ENCODE results near the gene BLOC1S3. TPM values are rescaled to one million over a fixed set of nuclear protein-coding genes. Genes with fewer than 3 reads are reported as not detected.

Gene BLOC1S3
- polyA plus RNA-seq, 2 of the 4 experiments (the other 2 are of a cell fraction), result 7.5 to 12.2 TPM

DNA sequence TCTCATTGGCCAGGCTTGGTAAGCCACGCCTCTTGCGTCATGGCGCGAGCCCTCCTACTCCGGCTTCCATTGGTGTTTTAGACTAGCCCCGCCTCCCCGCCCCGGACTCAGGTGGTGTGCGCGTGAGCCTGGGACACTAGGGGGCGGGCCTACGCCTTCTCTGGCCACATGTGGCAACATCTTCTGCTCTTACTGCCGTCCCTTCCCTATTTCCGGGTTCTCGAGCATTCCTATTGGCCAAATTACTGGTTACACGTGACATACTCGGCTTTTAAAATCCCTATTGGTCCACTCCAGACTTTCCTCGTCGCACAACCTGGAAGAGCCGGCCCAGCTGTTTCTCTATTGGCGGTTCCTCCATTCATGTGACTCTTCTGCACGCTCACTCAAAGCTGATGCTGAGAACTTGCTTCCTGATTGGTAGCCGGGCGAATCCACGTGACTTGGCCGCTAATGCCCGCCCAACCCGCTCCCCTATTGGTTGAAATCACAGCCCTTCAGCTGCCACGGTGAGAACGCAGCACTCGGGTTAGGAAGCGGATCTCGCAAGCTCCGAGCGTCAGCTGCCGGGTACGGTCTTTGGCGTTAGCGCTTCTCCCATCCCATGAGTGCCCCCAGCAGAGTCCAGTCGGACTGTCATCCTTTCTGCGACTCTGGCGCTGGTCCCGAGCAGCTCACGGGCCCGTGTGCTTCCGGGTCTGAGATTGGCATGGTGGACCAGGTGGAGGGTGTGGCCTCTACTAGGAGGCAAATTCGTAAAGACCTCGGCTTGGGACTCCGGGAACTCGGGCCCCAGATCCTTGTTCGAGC lies at the start of gene BLOC1S3 (continued):
- TF ChIP-seq RAD21 (conservative IDR thresholded peaks at IDR 0.05 in 1 of 2, IDR thresholded peaks at IDR 0.05 in 1 of 2) (peak in 1 of 2 experiments; percentile 6; a peak in 1 of 5 replicates), POLR2AphosphoS2 (conservative IDR thresholded peaks at IDR 0.05; ENCODE audit: low read length) (no peak), BHLHE40 (IDR thresholded peaks at IDR 0.05; ENCODE audit: low read depth, low read length) (peak; percentile 78), JUNB (IDR thresholded peaks at IDR 0.05) (no peak), SMC3 (IDR thresholded peaks at IDR 0.05) (no peak; the same call in 2 of the 3 replicates), RNF2 (IDR thresholded peaks at IDR 0.05; ENCODE audit: borderline replicate concordance, low read depth) (no peak), RCOR1 (IDR thresholded peaks at IDR 0.05; ENCODE audit: low read depth, low read length) (no peak), EHMT2 (IDR thresholded peaks at IDR 0.05; ENCODE audit: low read depth) (no peak), POLR2A (IDR thresholded peaks at IDR 0.05; ENCODE audit: low read length) (peak; percentile 76), MYC (IDR thresholded peaks at IDR 0.05; ENCODE audit: borderline replicate concordance, low read length) (peak; percentile 95), HEYL (CRISPR knock-in tag; IDR thresholded peaks at IDR 0.05) (no peak), NFE2L2 (conservative IDR thresholded peaks at IDR 0.05; ENCODE audit: low read length) (no peak), CBX8 (IDR thresholded peaks at IDR 0.05) (no peak), CBX2 (IDR thresholded peaks at IDR 0.05; ENCODE audit: borderline replicate concordance, low read depth) (no peak), RARB (CRISPR knock-in tag; IDR thresholded peaks at IDR 0.05) (no peak), NPAS2 (CRISPR knock-in tag; IDR thresholded peaks at IDR 0.05; ENCODE audit: borderline replicate concordance) (peak; percentile 98), NR3C1 (IDR thresholded peaks at IDR 0.05) (no peak), ZC3H11A (IDR thresholded peaks at IDR 0.05) (no peak), HOXA7 (CRISPR knock-in tag; IDR thresholded peaks at IDR 0.05) (no peak), ZFP36 (IDR thresholded peaks at IDR 0.05; ENCODE audit: borderline replicate concordance, partially characterized antibody) (no peak), MAFK (IDR thresholded peaks at IDR 0.05; ENCODE audit: partially characterized antibody) (peak; percentile 33), EP300 (IDR thresholded peaks at IDR 0.05) (no peak), GATA3 (IDR thresholded peaks at IDR 0.05; ENCODE audit: borderline replicate concordance) (peak; percentile 50; the same call in 1 of the 2 replicates), FOSL2 (IDR thresholded peaks at IDR 0.05) (no peak), FOSL2 (CRISPR knock-in tag; IDR thresholded peaks at IDR 0.05) (no peak), RFX5 (IDR thresholded peaks at IDR 0.05) (peak; percentile 99)
- TF ChIP-seq, protein P1, sequence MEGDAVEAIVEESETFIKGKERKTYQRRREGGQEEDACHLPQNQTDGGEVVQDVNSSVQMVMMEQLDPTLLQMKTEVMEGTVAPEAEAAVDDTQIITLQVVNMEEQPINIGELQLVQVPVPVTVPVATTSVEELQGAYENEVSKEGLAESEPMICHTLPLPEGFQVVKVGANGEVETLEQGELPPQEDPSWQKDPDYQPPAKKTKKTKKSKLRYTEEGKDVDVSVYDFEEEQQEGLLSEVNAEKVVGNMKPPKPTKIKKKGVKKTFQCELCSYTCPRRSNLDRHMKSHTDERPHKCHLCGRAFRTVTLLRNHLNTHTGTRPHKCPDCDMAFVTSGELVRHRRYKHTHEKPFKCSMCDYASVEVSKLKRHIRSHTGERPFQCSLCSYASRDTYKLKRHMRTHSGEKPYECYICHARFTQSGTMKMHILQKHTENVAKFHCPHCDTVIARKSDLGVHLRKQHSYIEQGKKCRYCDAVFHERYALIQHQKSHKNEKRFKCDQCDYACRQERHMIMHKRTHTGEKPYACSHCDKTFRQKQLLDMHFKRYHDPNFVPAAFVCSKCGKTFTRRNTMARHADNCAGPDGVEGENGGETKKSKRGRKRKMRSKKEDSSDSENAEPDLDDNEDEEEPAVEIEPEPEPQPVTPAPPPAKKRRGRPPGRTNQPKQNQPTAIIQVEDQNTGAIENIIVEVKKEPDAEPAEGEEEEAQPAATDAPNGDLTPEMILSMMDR (IDR thresholded peaks at IDR 0.05), result no peak; the same call in 2 of the 3 replicates
- TF ChIP-seq, protein P2, sequence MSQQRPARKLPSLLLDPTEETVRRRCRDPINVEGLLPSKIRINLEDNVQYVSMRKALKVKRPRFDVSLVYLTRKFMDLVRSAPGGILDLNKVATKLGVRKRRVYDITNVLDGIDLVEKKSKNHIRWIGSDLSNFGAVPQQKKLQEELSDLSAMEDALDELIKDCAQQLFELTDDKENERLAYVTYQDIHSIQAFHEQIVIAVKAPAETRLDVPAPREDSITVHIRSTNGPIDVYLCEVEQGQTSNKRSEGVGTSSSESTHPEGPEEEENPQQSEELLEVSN (IDR thresholded peaks at IDR 0.05; ENCODE audit: borderline replicate concordance, low read depth), result peak; percentile 56
- TF ChIP-seq, protein P3, sequence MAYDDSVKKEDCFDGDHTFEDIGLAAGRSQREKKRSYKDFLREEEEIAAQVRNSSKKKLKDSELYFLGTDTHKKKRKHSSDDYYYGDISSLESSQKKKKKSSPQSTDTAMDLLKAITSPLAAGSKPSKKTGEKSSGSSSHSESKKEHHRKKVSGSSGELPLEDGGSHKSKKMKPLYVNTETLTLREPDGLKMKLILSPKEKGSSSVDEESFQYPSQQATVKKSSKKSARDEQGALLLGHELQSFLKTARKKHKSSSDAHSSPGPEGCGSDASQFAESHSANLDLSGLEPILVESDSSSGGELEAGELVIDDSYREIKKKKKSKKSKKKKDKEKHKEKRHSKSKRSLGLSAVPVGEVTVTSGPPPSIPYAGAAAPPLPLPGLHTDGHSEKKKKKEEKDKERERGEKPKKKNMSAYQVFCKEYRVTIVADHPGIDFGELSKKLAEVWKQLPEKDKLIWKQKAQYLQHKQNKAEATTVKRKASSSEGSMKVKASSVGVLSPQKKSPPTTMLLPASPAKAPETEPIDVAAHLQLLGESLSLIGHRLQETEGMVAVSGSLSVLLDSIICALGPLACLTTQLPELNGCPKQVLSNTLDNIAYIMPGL (CRISPR knock-in tag; IDR thresholded peaks at IDR 0.05; ENCODE audit: borderline replicate concordance), result no peak

Data from A549 (cell line).